Measurements from ENCODE around the gene ITGB6. TPM values are rescaled to one million over a fixed set of nuclear protein-coding genes. Genes with fewer than 3 reads are reported as not detected.

The ITGB6 gene
- total and polyA plus RNA-seq, 10 of the 15 experiments (the other 5 are each of a cell fraction or from before 2014, with no cell fraction given), result 0.04 TPM; not detected in 9

- Histone ChIP-seq H3K4me3 (no peak overlapping the region), H3K27me3 (replicated peaks in 1 of 2; ENCODE audit: control insufficient read depth in 2 of 2, insufficient read depth in 2 of 2, low read length in 1 of 2) (no peaks in the 10 kb centered on the region; a peak in 1 of 4 replicates), H3K9me3 (replicated peaks; ENCODE audit: control insufficient read depth, insufficient read depth, low read length) (no peaks in the 10 kb centered on the region), H4K20me1 (ENCODE audit: control insufficient read depth, insufficient read depth) (no peaks in the 10 kb centered on the region), H2AFZ (ENCODE audit: control insufficient read depth, low read depth, low read length) (no peak overlapping the region), H3K27ac (ENCODE audit: control insufficient read depth, insufficient read depth) (no peak overlapping the region), H3K4me2 (ENCODE audit: control insufficient read depth, insufficient read depth) (no peak overlapping the region), H3K36me3 (ENCODE audit: control insufficient read depth in 2 of 2, insufficient read depth in 2 of 2, low read length in 1 of 2) (no peaks in the 10 kb centered on the region), H3K9ac (ENCODE audit: control insufficient read depth, insufficient read depth, low read length) (no peak overlapping the region), H3K4me1 (ENCODE audit: control insufficient read depth, insufficient read depth, low read length) (peaks cover 9% of the 10 kb centered on the region; the same call in 1 of the 2 replicates), H3K79me2 (ENCODE audit: control insufficient read depth, insufficient read depth, low read length) (no peaks in the 10 kb centered on the region)
- no peak for DNase-seq (ENCODE audit: low read depth, low spot score)
- ChIA-PET SMC1A (ENCODE audit: uncharacterized antibody, unreplicated experiment) (interaction anchor here (2.1 kb wide), 1 partner anchor 12 kb away, joined by 8 read pairs; no protein-coding TSS in a partner anchor), CTCF (no interaction called here), RAD21 (ENCODE audit: unreplicated experiment) (no interaction called here), POLR2A (no interaction called here)
- no peak for FAIRE-seq
- no TSS peak for BruUV-seq (replicated peaks)
- ATAC-seq, result no peak
- TF ChIP-seq MLLT1 (IDR thresholded peaks at IDR 0.05) (no peak), FOXK2 (IDR thresholded peaks at IDR 0.05) (no peak), ZNF622 (IDR thresholded peaks at IDR 0.05) (no peak), SMARCA5 (IDR thresholded peaks at IDR 0.05) (no peak), ZNF24 (IDR thresholded peaks at IDR 0.05) (no peak), RUNX3 (IDR thresholded peaks at IDR 0.05; ENCODE audit: low read length) (no peak), SPI1 (IDR thresholded peaks at IDR 0.05; ENCODE audit: borderline replicate concordance, insufficient read depth, low read depth, low read length) (no peak), PML (IDR thresholded peaks at IDR 0.05; ENCODE audit: low read length) (no peak), NFXL1 (IDR thresholded peaks at IDR 0.05; ENCODE audit: borderline replicate concordance) (no peak), TCF12 (IDR thresholded peaks at IDR 0.05; ENCODE audit: low read depth, low read length) (no peak), RAD51 (IDR thresholded peaks at IDR 0.05) (no peak)
- intact Hi-C loops (cut with micrococcal nuclease; ENCODE audit: unreplicated experiment) (no loop called here), in situ Hi-C loops (cut with MboI) (no loop called here)
- 75% methylated on average over 12 of the region's 12 CpGs for WGBS (ENCODE audit: insufficient coverage, insufficient replicate concordance, low lambda C conversion rate, missing lambda C conversion rate)
Observed at GRCh38 chr2:160221391-160222276, 21.6 kb upstream of the ITGB6 start.

Measured in GM12878 (cell line).